HG03064 (cell line): ENCODE results near the gene NSUN4.
"Not testable (repeated sequence)": the region's sequence is repeated elsewhere in the genome, so short reads cannot be mapped to it uniquely, and the experiment has no call there.

Source experiments
- ATAC-seq: cut with Tn5 transposase; IDR thresholded peaks from one replicate; pipeline ENCODE4 v1.9.1; 2021; ENCODE audit warnings: low read depth; ENCODE audit not compliant: unreplicated experiment

The NSUN4 gene

GRCh38 chr1:46325285-46326076 lies 15.1 kb upstream of the NSUN4 start:
- ATAC-seq: not testable (repeated sequence)

- not testable (repeated sequence) for ATAC-seq
These were observed 12.4 kb upstream of the NSUN4 start for GRCh38 chr1:46328182-46328581.

GRCh38 chr1:46329807-46330206 lies 10.8 kb upstream of the NSUN4 start:
- not testable (repeated sequence) for ATAC-seq

GRCh38 chr1:46330381-46330780 lies 10.2 kb upstream of the NSUN4 start:
- not testable (repeated sequence) for ATAC-seq

- not testable (repeated sequence) for ATAC-seq
These were observed 8.6 kb upstream of the NSUN4 start for GRCh38 chr1:46331786-46332540.

GRCh38 chr1:46333300-46334029 lies 7.1 kb upstream of the NSUN4 start:
- ATAC-seq: peak; percentile 48

- ATAC-seq: no peak
These were observed 6.6 kb upstream of the NSUN4 start for GRCh38 chr1:46334030-46334384.

- no peak for ATAC-seq
These were observed 5.5 kb upstream of the NSUN4 start for GRCh38 chr1:46335081-46335480.

GRCh38 chr1:46337409-46337808 lies 3.2 kb upstream of the NSUN4 start:
- ATAC-seq: not testable (repeated sequence)

GRCh38 chr1:46341222-46342083 lies 846 bp downstream of the NSUN4 start:
- no peak for ATAC-seq

- ATAC-seq: no peak
These were observed 1.6 kb downstream of the NSUN4 start for GRCh38 chr1:46342084-46342656.

GRCh38 chr1:46342677-46343350 lies 2.2 kb downstream of the NSUN4 start:
- ATAC-seq: no peak

- ATAC-seq: no peak
These were observed 2.7 kb downstream of the NSUN4 start for GRCh38 chr1:46343351-46343695.

GRCh38 chr1:46343705-46344104 lies 3.1 kb downstream of the NSUN4 start:
- no peak for ATAC-seq

- no peak for ATAC-seq
These were observed 3.9 kb downstream of the NSUN4 start for GRCh38 chr1:46344481-46344880.

- no peak for ATAC-seq
These were observed 4.7 kb downstream of the NSUN4 start for GRCh38 chr1:46345281-46345680.

- no peak for ATAC-seq
These were observed 11.8 kb downstream of the NSUN4 start for GRCh38 chr1:46352363-46352762.

- ATAC-seq: not testable (repeated sequence)
These were observed 15.3 kb downstream of the NSUN4 start for GRCh38 chr1:46355920-46356319.

- no peak for ATAC-seq
These were observed 21.6 kb downstream of the NSUN4 start for GRCh38 chr1:46362158-46362557.

- no peak for ATAC-seq
These were observed 22.5 kb downstream of the NSUN4 start for GRCh38 chr1:46363121-46363520.
